ENCODE data around the gene TARDBP. TPM values are rescaled to one million over a fixed set of nuclear protein-coding genes. Genes with fewer than 3 reads are reported as not detected.

Gene TARDBP
- total RNA-seq, 1 experiment from 2014 or later = 196 TPM

DNA sequence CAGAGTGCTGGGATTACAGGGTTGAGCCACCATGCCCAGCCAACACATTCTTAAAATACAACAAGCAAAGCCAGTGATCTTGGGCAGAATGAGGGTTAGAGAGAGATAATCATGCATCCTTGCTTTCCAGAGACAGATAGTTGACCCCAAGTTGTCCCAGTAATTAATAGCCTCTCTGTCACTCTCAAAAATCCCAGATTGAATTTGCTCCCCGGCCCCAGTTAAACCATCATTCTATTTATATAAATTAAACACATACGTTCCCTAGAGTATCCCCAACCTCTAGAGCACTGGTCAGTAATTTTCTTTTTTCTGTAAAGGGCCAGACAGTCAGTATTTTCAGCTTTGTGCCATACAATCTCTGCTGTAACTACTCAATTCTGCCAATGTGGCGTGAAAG, 16.4 kb upstream of the TARDBP start:
- Histone ChIP-seq H3K27ac (ENCODE audit: low read length) (no peak overlapping the region), H3K4me1 (ENCODE audit: control insufficient read depth, insufficient read depth, low read length) (no peaks in the 10 kb centered on the region), H3K36me3 (ENCODE audit: control insufficient read depth, insufficient read depth, low read length) (no peaks in the 10 kb centered on the region), H3K9me3 (ENCODE audit: control insufficient read depth, insufficient read depth, low read depth, low read length) (no peaks in the 10 kb centered on the region), H3K27me3 (ENCODE audit: control insufficient read depth, insufficient read depth, low read length) (no peaks in the 10 kb centered on the region), H3K4me3 (ENCODE audit: low read depth in 2 of 2, low read length in 2 of 2) (no peak overlapping the region)
- BruUV-seq (replicated peaks) = no TSS peak
- TF ChIP-seq SIN3A (IDR thresholded peaks at IDR 0.05; ENCODE audit: borderline replicate concordance, insufficient read depth, low read depth, low read length) (no peak), TCF7L2 (IDR thresholded peaks at IDR 0.05; ENCODE audit: low read depth, low read length) (no peak), POLR2AphosphoS5 (IDR thresholded peaks at IDR 0.05; ENCODE audit: low read depth, low read length) (no peak)
- TF ChIP-seq, protein P1, sequence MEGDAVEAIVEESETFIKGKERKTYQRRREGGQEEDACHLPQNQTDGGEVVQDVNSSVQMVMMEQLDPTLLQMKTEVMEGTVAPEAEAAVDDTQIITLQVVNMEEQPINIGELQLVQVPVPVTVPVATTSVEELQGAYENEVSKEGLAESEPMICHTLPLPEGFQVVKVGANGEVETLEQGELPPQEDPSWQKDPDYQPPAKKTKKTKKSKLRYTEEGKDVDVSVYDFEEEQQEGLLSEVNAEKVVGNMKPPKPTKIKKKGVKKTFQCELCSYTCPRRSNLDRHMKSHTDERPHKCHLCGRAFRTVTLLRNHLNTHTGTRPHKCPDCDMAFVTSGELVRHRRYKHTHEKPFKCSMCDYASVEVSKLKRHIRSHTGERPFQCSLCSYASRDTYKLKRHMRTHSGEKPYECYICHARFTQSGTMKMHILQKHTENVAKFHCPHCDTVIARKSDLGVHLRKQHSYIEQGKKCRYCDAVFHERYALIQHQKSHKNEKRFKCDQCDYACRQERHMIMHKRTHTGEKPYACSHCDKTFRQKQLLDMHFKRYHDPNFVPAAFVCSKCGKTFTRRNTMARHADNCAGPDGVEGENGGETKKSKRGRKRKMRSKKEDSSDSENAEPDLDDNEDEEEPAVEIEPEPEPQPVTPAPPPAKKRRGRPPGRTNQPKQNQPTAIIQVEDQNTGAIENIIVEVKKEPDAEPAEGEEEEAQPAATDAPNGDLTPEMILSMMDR (IDR thresholded peaks at IDR 0.05) = no peak
- TF ChIP-seq, protein P2, sequence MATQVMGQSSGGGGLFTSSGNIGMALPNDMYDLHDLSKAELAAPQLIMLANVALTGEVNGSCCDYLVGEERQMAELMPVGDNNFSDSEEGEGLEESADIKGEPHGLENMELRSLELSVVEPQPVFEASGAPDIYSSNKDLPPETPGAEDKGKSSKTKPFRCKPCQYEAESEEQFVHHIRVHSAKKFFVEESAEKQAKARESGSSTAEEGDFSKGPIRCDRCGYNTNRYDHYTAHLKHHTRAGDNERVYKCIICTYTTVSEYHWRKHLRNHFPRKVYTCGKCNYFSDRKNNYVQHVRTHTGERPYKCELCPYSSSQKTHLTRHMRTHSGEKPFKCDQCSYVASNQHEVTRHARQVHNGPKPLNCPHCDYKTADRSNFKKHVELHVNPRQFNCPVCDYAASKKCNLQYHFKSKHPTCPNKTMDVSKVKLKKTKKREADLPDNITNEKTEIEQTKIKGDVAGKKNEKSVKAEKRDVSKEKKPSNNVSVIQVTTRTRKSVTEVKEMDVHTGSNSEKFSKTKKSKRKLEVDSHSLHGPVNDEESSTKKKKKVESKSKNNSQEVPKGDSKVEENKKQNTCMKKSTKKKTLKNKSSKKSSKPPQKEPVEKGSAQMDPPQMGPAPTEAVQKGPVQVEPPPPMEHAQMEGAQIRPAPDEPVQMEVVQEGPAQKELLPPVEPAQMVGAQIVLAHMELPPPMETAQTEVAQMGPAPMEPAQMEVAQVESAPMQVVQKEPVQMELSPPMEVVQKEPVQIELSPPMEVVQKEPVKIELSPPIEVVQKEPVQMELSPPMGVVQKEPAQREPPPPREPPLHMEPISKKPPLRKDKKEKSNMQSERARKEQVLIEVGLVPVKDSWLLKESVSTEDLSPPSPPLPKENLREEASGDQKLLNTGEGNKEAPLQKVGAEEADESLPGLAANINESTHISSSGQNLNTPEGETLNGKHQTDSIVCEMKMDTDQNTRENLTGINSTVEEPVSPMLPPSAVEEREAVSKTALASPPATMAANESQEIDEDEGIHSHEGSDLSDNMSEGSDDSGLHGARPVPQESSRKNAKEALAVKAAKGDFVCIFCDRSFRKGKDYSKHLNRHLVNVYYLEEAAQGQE (IDR thresholded peaks at IDR 0.05; ENCODE audit: insufficient read depth in 1 of 2, low read depth in 2 of 2, low read length in 1 of 2) = no peak
- intact Hi-C loops (cut with micrococcal nuclease; ENCODE audit: unreplicated experiment) = no loop called here
- in situ Hi-C loops (cut with HindIII; ENCODE audit: low pct_unique_long_range_greater_than_20kb, low sequenced_read_pairs) = no loop called here
- POLR2A ChIA-PET = no interaction called here
- no peak for ATAC-seq
- CTCF ChIA-PET = no interaction called here
- no peak for DNase-seq (ENCODE audit: low read depth, low spot score)

DNA sequence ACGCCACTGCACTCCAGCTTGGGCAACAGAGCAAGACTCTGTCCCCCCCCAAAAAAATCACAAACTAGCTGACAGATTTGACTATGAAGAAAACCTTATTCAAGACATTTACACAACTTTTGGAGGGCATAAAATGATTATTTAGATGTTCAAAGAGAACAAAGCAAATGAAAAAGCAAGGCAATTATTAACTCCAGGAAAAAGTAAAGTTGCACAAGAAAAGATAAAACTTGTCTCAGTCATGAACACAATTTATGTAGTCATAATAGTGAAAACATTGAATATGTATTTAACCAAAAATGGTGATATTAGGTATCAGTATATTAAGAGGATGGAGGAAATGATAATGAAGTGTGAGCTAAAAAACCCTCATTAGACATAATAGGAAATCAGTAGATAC, 11.9 kb upstream of the TARDBP start:
- no peak for TF ChIP-seq TCF7L2 (IDR thresholded peaks at IDR 0.05; ENCODE audit: low read depth, low read length)
- no peak for TF ChIP-seq SIN3A (IDR thresholded peaks at IDR 0.05; ENCODE audit: borderline replicate concordance, insufficient read depth, low read depth, low read length)
- TF ChIP-seq, protein P1 (IDR thresholded peaks at IDR 0.05) = no peak
- TF ChIP-seq POLR2AphosphoS5 (IDR thresholded peaks at IDR 0.05; ENCODE audit: low read depth, low read length) = no peak
- TF ChIP-seq, protein P2 (IDR thresholded peaks at IDR 0.05; ENCODE audit: insufficient read depth in 1 of 2, low read depth in 2 of 2, low read length in 1 of 2) = no peak

More for the DNA sequence above, 11.9 kb upstream of the TARDBP start:
- intact Hi-C loops (cut with micrococcal nuclease; ENCODE audit: unreplicated experiment) (no loop called here), in situ Hi-C loops (cut with HindIII; ENCODE audit: low pct_unique_long_range_greater_than_20kb, low sequenced_read_pairs) (no loop called here)
- ChIA-PET CTCF (no interaction called here), POLR2A (no interaction called here)
- ATAC-seq = no peak
- no TSS peak for BruUV-seq (replicated peaks)
- DNase-seq (ENCODE audit: low read depth, low spot score) = no peak
- Histone ChIP-seq H3K27ac (ENCODE audit: low read length) (no peak overlapping the region), H3K4me1 (ENCODE audit: control insufficient read depth, insufficient read depth, low read length) (no peaks in the 10 kb centered on the region), H3K9me3 (ENCODE audit: control insufficient read depth, insufficient read depth, low read depth, low read length) (no peaks in the 10 kb centered on the region), H3K36me3 (ENCODE audit: control insufficient read depth, insufficient read depth, low read length) (no peaks in the 10 kb centered on the region), H3K27me3 (ENCODE audit: control insufficient read depth, insufficient read depth, low read length) (no peaks in the 10 kb centered on the region), H3K4me3 (ENCODE audit: low read depth in 2 of 2, low read length in 2 of 2) (no peak overlapping the region)

Data from Panc1 (cell line).